ENCODE results near the gene SLC49A3. TPM values are rescaled to one million over a fixed set of nuclear protein-coding genes. Genes with fewer than 3 reads are reported as not detected.
A peak's percentile ranks its signal among the peaks of the same experiment; 100 is the strongest.

The SLC49A3 gene
- total RNA-seq, 1 donor from 2014 or later, result 3.3 TPM

DNA sequence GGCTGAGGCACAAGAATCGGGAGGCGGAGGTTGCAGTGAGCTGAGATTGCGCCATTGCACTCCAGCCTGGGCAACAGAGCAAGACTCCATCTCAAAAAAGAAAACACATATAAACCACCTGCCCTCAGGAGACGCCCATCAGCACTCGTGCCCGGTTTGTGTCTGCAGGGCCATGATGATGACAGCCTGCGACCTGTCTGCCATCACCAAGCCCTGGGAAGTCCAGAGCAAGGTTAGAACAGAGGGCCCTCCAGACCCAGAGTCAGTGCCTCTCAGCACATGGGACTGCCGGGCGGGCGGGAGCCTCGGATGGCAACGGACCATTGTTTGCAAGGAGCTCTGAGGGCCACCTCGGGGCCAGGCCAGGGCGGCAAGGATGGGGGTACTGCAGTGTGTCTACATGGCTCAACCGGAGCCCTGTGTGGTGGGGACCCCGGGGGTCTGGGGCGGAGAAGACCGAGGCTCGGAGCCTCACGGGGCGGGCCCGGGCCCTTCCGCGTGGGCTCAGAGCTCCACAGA lies 24.2 kb downstream of the SLC49A3 start:
- Mint-ChIP-seq H3K4me3 (peak overlapping the region; percentile 11), H3K9me3 (no peaks in the 10 kb centered on the region), H3K27me3 (no peaks in the 10 kb centered on the region), H3K27ac (no peak overlapping the region), H3K36me3 (no peaks in the 10 kb centered on the region), H3K4me1 (ENCODE audit: unreplicated experiment) (no peaks in the 10 kb centered on the region)
- TF ChIP-seq, protein P1, sequence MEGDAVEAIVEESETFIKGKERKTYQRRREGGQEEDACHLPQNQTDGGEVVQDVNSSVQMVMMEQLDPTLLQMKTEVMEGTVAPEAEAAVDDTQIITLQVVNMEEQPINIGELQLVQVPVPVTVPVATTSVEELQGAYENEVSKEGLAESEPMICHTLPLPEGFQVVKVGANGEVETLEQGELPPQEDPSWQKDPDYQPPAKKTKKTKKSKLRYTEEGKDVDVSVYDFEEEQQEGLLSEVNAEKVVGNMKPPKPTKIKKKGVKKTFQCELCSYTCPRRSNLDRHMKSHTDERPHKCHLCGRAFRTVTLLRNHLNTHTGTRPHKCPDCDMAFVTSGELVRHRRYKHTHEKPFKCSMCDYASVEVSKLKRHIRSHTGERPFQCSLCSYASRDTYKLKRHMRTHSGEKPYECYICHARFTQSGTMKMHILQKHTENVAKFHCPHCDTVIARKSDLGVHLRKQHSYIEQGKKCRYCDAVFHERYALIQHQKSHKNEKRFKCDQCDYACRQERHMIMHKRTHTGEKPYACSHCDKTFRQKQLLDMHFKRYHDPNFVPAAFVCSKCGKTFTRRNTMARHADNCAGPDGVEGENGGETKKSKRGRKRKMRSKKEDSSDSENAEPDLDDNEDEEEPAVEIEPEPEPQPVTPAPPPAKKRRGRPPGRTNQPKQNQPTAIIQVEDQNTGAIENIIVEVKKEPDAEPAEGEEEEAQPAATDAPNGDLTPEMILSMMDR (conservative IDR thresholded peaks at IDR 0.05), result no peak
- no peak for DNase-seq (ENCODE audit: extremely low spot score, unreplicated experiment)

DNA sequence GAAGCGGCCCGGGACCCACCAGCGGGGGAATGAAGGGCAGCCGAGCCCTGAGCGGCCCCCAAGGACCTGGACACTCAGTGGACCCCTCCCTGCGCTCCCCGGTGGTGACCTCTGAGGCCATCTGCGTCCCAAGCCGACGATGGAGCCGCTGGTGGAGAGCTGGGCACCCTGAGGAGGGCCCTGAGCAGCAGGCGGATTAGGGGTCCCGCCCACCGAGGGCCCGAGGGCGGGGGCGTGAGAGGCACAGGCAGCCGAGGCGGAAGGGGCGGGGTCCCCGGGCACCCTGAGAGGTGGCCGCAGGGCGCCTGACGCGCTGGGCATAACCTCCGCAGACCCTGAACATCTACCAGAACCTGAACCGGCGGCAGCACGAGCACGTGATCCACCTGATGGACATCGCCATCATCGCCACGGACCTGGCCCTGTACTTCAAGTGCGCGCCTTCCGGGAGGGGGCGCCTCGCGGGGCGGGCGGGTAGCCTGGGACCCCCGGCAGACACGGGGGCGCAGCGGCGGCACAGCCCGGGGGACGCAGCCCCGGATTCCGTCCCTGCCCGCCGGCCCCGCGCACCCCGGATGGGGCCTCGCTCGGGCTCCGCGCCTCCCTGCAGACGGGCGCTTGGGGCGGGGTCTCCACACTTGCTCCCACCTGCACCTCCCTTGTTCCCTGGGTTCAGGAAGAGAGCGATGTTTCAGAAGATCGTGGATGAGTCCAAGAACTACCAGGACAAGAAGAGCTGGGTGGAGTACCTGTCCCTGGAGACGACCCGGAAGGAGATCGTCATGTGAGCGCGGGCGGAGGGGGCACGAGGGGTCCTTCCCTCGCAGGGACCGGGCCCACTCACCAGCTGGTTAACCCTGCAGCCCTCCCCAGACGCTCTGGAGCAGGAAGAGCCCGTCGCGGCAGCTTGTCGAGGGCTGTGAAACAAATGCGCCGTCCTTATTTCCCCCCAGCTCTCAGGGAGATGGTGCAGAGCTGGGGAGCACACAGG lies 25.2 kb downstream of the SLC49A3 start:
- Mint-ChIP-seq H3K36me3 (no peaks in the 10 kb centered on the region), H3K9me3 (no peaks in the 10 kb centered on the region), H3K4me1 (ENCODE audit: unreplicated experiment) (no peaks in the 10 kb centered on the region), H3K4me3 (peak overlapping the region; percentile 74), H3K27ac (no peak overlapping the region), H3K27me3 (no peaks in the 10 kb centered on the region)
- TF ChIP-seq, protein P1 (conservative IDR thresholded peaks at IDR 0.05), result no peak
- no peak for DNase-seq (ENCODE audit: extremely low spot score, unreplicated experiment)

DNA sequence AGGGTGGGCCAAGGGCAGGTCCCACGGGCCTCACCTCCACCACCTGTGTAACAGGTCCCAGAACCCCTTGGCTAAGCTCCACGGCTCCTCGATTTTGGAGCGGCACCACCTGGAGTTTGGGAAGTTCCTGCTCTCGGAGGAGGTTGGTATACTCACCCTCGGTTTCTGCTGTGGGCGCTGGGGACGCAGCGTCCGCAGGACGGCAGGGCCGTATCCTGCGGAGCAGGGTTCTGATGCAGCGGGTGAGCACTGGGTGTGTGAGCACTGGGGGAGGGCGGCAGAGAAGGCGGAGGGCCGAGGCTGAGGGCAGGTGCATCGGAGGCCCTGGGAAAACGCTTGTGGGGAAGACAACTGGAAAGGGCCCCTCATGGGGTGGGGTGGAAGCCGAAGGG lies 25.9 kb downstream of the SLC49A3 start:
- no peaks in the 10 kb centered on the region for H3K9me3 Mint-ChIP-seq
- peak overlapping the region; percentile 63 for H3K4me3 Mint-ChIP-seq
- TF ChIP-seq, protein P1 (conservative IDR thresholded peaks at IDR 0.05), result no peak
- no peak overlapping the region for H3K27ac Mint-ChIP-seq
- no peaks in the 10 kb centered on the region for H3K4me1 Mint-ChIP-seq (ENCODE audit: unreplicated experiment)
- DNase-seq (ENCODE audit: extremely low spot score, unreplicated experiment), result no peak
- H3K27me3 Mint-ChIP-seq, result no peaks in the 10 kb centered on the region
- H3K36me3 Mint-ChIP-seq, result no peaks in the 10 kb centered on the region

DNA sequence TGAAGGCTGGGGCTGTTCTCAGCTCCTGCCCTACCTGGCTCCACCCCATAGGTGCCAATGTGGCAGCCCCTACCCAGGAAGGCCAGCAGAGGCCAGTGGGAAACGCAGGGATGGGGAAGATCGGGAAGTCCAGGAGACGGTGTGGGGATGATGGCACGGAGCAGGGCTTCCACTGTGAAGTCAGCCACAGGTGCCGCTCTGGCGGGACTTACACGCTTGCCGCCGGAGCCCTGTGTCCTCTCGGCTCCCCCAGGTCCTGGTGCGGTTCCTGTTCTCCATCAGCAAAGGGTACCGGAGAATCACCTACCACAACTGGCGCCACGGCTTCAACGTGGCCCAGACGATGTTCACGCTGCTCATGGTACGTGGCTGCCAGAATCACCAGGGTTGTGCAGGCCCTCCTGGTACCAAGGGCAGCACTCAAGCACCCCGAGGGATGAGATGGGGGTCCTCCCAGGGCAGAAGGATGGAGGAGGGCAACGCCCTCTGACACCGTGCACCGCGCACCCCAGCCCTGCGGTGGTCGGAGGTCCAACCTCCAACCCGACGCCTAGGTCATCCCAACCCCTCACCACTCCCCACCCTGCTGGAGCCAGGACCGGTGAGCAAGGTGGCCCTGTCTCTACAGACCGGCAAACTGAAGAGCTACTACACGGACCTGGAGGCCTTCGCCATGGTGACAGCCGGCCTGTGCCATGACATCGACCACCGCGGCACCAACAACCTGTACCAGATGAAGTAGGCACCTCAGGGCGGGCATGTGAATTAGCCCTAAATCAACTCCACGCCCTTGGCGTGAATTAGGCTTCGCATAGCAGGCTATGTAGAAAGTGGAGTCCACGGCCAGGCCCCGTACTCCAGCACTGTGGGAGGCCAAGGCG lies 26.8 kb downstream of the SLC49A3 start:
- no peaks in the 10 kb centered on the region for H3K4me1 Mint-ChIP-seq (ENCODE audit: unreplicated experiment)
- H3K27ac Mint-ChIP-seq, result no peak overlapping the region
- H3K27me3 Mint-ChIP-seq, result no peaks in the 10 kb centered on the region
- no peaks in the 10 kb centered on the region for H3K9me3 Mint-ChIP-seq
- TF ChIP-seq, protein P1 (conservative IDR thresholded peaks at IDR 0.05), result no peak
- H3K36me3 Mint-ChIP-seq, result no peaks in the 10 kb centered on the region
- no peak for DNase-seq (ENCODE audit: extremely low spot score, unreplicated experiment)
- no peak overlapping the region for H3K4me3 Mint-ChIP-seq

DNA sequence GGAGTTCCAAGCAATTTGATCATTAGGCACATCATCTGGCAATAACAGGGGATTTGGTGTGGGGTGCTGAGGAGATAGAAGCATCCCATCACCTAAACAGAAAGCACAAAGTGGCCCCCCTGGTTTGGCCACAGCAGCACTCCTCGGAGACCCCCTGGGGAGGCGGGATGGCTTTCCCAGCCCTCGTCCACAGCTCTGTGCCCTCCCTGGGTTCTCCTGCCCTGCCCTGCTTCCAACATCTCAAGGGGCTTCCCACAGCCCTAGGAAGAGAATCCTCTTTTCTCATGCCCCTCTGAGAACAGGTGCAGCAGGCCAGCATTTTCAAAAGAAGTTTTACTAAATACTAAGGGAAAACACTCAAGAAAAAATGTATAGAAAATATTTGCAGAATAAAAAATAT lies 27.7 kb downstream of the SLC49A3 start:
- H3K36me3 Mint-ChIP-seq, result no peaks in the 10 kb centered on the region
- H3K27ac Mint-ChIP-seq, result no peak overlapping the region
- H3K4me3 Mint-ChIP-seq, result no peak overlapping the region
- H3K9me3 Mint-ChIP-seq, result no peaks in the 10 kb centered on the region
- no peaks in the 10 kb centered on the region for H3K27me3 Mint-ChIP-seq
- TF ChIP-seq, protein P1 (conservative IDR thresholded peaks at IDR 0.05), result no peak
- no peak for DNase-seq (ENCODE audit: extremely low spot score, unreplicated experiment)
- no peaks in the 10 kb centered on the region for H3K4me1 Mint-ChIP-seq (ENCODE audit: unreplicated experiment)
